Measurements from ENCODE around the gene PANX2.

Gene PANX2

DNA sequence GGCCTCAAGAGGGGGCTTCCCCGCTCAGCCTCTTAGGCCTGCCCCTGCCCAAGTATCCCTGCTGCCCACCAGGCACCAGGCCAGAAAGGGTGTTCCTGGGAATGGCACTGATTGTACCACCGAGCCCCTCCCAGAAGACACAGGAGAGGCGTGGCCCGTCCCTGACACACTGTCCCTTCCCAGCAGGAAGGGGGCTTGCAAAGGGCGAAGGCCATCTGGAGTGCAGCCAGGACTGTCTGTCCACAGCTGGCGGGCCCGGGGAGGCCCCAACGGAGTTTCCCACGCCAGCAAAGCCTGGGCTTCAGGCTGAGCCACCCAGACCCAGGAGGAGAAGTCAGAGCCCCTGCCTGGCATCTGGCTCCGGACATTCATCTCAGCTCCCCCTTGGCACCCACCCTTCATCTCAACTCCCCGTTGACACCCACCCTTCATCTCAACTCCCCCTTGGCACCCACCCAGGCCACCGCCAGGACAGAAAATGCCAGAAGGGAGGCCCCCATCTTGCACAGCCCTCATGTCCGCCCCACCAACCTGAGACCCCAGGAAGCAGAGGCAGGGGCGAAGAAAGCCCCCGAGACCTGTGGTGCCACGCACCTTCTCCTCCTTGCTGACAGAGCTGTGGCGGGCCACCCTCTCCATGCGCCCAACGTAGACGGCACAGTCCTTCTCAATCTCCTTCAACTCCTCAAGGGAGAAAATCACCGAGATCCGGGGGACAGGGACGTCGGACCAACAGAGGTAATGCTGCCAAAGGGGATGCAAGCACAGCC, 54.9 kb downstream of the PANX2 start:
- no peaks in the 10 kb centered on the region for H3K27me3 ChIP-seq (ENCODE audit: insufficient read depth, low read depth, severe bottlenecking)
- no peaks in the 10 kb centered on the region for H3K9me3 ChIP-seq (ENCODE audit: severe bottlenecking)
- no peak for TF ChIP-seq CTCF (IDR thresholded peaks at IDR 0.05; ENCODE audit: low read depth, low read length)
- H3K4me3 ChIP-seq (ENCODE audit: low read depth, low read length), result no peak overlapping the region
- H3K36me3 ChIP-seq, result peaks cover 40% of the 10 kb centered on the region
- DNase-seq, result no peak
- H3K27ac ChIP-seq, result no peak overlapping the region

DNA sequence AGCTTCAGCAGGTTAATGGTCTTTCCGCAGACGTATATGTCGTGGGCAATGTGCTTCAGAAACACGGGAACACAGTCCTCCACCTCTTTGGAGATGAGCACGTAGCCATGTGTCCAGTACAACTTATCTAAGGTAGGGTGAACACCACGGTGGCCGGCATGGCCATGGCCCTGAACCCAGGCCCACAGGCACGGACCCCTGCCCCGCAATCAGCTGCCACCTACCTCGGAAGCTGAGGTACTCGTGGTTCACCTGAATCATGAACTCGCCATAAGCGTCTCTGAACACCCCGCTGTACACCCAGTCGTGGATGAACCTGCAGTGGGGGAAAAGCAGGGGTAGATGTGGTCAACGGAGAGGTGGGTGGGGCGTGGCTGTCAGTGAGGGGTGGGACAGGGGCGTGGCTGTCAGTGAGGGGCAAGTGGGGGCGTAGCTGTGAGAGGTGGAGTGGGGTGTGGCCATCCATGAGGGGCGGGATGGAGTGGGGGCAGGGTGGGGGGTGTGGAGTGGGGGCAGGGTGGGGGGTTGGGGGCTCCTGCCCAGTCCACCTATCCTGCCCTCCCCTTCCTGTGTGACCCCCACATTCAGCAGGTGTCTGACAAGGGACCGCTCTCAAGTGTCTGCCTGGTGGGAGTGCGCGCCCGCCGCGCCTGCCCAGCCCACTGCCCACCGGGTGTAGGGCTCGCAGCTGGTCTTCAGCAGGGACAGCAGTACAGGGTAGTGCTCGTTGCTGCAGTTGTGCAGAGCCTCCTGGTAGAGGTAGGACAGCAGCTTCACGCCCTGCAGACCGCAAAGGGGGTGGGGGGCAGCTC, 55.7 kb downstream of the PANX2 start:
- no peak for TF ChIP-seq CTCF (IDR thresholded peaks at IDR 0.05; ENCODE audit: low read depth, low read length)
- H3K36me3 ChIP-seq, result peaks cover 36% of the 10 kb centered on the region
- no peak for DNase-seq
- no peaks in the 10 kb centered on the region for H3K27me3 ChIP-seq (ENCODE audit: insufficient read depth, low read depth, severe bottlenecking)
- H3K4me3 ChIP-seq (ENCODE audit: low read depth, low read length), result no peak overlapping the region
- no peak overlapping the region for H3K27ac ChIP-seq
- no peaks in the 10 kb centered on the region for H3K9me3 ChIP-seq (ENCODE audit: severe bottlenecking)

- Histone ChIP-seq H3K27ac (no peak overlapping the region), H3K36me3 (peaks cover 30% of the 10 kb centered on the region), H3K9me3 (ENCODE audit: severe bottlenecking) (no peaks in the 10 kb centered on the region), H3K27me3 (ENCODE audit: insufficient read depth, low read depth, severe bottlenecking) (no peaks in the 10 kb centered on the region), H3K4me3 (ENCODE audit: low read depth, low read length) (no peak overlapping the region)
- no peak for DNase-seq
- TF ChIP-seq CTCF (IDR thresholded peaks at IDR 0.05; ENCODE audit: low read depth, low read length), result no peak
Measured at GRCh38 chr22:50226875-50227165, 56.3 kb downstream of the PANX2 start.

DNA sequence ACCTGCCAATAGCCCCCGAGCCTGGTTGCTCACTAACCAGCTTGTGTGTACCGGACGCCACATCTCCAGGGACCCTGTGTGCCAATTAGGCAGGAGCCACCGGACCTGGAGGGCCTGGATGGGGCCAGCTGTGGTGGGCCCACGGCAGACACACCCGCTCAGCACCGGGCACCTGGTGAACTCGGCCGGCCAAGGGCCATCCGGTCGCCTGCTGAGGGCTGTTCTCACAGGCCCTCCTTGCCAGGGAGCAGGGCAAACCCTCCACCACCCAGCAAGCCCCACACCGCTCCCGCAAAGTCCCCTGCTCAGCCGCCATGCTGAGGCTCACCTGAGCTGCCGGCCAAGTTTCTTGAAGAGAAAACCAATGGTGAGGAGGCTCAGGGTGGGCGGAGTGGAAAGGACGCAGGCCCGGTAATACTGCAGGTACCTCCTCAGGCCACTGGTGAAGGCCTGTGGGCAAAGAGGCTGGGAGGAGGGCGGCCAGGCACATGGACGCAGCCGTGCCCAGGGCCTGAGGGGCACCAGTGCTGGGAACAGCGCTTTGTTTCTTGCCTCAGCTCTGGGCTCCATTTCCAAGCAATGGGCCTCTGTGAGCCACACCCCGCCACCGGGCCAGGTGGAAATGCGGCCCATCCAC, 57.2 kb downstream of the PANX2 start:
- Histone ChIP-seq H3K4me3 (ENCODE audit: low read depth, low read length) (no peak overlapping the region), H3K9me3 (ENCODE audit: severe bottlenecking) (no peaks in the 10 kb centered on the region), H3K27me3 (ENCODE audit: insufficient read depth, low read depth, severe bottlenecking) (no peaks in the 10 kb centered on the region), H3K27ac (no peak overlapping the region), H3K36me3 (peaks cover 24% of the 10 kb centered on the region)
- no peak for DNase-seq
- no peak for TF ChIP-seq CTCF (IDR thresholded peaks at IDR 0.05; ENCODE audit: low read depth, low read length)

GRCh38 chr22:50228366-50228765, 57.8 kb downstream of the PANX2 start:
- no peaks in the 10 kb centered on the region for H3K27me3 ChIP-seq (ENCODE audit: insufficient read depth, low read depth, severe bottlenecking)
- H3K36me3 ChIP-seq, result peaks cover 17% of the 10 kb centered on the region
- no peak for DNase-seq
- H3K9me3 ChIP-seq (ENCODE audit: severe bottlenecking), result no peaks in the 10 kb centered on the region
- no peak overlapping the region for H3K4me3 ChIP-seq (ENCODE audit: low read depth, low read length)
- no peak for TF ChIP-seq CTCF (IDR thresholded peaks at IDR 0.05; ENCODE audit: low read depth, low read length)
- no peak overlapping the region for H3K27ac ChIP-seq

All from WERI-Rb-1 (cell line).